GM19099 (cell line): Measurements from ENCODE around the gene GPBAR1.

Experiments used
- POLR2A ChIP-seq: IDR thresholded peaks from 3 replicates; pipeline ENCODE4 v1.6.1; 2011; ENCODE audit warnings: low read depth; ENCODE audit not compliant: insufficient read length; ENCODE audit errors: extremely low read depth

Gene GPBAR1, protein sequence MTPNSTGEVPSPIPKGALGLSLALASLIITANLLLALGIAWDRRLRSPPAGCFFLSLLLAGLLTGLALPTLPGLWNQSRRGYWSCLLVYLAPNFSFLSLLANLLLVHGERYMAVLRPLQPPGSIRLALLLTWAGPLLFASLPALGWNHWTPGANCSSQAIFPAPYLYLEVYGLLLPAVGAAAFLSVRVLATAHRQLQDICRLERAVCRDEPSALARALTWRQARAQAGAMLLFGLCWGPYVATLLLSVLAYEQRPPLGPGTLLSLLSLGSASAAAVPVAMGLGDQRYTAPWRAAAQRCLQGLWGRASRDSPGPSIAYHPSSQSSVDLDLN

DNA sequence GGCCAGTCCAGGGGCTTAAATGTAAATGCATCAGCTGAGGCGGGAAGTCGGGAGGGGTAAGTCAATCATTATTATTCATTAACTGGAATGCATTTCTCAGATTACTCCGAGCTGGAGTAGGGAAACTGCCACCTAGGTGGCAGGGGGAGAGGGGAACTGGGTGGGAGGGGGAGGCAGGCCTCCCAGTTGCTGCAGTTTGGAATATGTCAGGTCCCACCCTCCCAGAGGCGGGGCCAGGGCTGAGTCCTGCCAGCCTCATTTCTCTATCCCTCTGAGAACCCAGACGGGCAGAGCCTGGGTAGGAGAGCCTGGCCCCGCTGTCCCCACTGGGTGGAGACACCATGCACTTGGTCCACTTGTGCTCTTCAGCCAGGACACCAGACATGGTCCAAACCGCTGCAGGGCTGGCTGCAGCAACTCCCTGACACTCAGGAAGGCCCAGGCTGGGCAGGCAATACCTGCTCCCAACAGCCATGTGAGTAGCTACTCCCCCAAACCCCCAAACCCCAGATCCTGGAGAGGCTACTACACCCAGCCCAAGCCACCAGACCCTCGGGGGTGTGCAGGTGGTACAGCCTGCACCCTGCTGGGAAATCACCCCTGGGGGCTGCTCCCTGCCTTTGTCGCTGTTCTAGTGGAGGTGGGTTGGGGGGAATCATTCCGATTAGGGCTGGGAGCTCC, at the start of gene GPBAR1:
GPBAR1 (plus strand) TSS at position 274 of the 681 bp plus-strand sequence. CDS start 1,710 bp downstream, outside the sequence.
- TF ChIP-seq POLR2A, result no peak

DNA sequence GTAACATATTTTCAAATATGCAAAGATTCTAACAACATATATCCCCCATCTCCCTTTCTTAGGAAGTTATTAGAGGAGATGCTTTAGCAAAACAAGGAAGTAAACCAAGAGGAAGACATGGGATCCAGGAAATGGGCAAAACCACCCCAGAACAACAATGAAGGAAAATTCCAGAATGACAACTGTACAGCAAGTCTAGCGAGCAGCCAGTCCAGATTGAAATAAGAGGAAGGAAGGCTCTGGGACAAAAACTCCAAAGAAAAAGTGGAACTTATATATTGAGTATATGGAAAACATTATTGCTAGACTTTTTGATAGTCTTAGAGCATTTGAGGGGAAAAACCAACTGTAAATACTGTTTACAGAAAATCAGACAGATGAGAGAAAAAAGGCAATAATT, 46.7 kb upstream of the GPBAR1 start:
- TF ChIP-seq POLR2A, result no peak

DNA sequence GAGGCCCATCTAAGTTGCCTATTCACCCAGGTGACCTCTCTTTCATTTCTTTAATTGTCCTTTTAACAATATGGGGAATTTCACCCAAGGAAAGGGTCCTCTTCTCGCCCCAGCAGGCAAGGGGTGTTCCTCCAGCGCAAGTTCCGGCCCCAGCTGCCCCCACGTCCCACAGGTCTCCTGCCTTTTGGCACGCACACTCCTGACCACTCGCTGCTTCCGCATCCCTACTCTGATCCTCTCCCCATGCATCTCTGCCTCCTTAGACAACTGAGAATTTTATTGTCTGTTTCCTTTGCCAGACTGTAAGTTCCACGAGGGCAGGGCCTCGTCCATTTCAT, 44.5 kb upstream of the GPBAR1 start:
- TF ChIP-seq POLR2A, result no peak

DNA sequence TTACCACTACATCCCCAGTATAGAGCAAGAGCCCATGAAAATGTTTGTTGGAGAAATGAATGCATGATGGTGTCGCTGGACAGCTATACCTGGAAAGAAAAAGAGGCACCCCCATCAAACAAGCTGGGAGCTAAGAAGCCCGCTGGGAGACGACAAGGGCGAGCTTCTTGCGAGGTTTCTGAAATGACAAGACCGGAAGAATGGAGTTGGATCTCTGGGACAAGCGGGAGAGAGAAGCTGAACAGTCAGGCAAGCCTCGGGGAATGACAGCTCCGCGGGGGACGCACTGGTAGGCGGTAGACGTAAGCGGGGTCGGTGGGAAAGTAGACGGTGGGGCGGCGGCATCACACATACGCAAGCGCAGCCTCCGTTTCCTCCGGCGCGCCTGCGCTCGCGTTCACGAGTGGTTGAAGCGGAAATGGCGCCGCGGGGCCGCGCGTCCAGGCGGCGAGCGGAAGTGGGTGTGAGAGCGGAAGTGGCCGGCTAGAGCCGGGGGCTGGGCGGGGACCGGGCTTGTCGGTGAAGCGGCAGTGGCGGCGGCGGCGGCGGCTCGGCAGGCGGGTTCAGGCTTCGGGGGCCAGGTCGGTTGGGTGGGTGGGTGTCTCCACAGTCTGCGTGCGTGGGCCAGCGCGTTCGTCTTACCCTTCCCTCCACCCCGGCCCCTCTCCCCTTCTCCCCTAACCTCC, 44.0 kb upstream of the GPBAR1 start, which contains the start of gene ARPC2:
ARPC2 (plus strand) TSS at position 516 of the 686 bp plus-strand sequence. CDS start 282 bp downstream, outside the sequence.
- TF ChIP-seq POLR2A, result peak; percentile 80

DNA sequence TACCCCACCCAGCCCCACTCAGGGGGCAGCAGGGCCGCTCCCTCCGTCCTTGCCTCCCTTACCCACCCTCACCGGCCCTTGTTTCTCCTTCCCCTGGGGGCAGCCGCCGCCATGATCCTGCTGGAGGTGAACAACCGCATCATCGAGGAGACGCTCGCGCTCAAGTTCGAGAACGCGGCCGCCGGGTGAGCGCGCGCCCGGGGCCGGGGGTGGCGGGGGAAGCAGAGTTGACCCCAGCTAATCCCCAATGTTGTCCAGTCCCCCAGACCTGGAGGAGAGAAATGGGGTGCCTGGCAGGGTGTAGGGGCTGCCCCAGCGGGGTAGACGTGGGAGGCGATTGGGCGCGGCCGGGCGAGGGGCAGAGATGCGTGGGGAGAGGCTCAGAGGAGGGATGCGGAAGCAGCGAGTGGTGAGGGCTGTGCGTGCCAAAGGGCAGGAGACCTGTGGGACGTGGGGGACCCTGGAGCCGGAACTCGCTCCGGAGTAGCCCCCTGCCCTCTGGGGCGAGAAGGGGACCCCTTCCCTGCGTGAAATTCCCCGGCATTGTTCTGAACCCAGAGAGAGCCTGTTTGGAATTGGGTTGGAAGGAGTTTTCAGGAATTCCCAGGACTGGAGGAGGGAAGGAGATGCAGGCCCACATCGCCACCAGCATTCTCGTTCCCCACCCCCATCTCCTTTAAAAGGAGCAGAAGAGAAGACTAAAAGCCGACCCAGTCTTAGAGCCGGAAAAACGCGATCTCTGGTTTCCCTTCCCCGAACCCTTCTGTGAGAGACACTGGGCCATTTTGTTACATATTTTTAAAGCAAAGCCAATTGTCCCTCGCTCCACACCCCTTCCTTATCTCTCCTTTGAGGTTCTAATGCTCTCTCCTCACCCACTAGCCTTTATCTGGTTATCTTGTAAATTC, 43.2 kb upstream of the GPBAR1 start:
- peak; percentile 42 for TF ChIP-seq POLR2A

DNA sequence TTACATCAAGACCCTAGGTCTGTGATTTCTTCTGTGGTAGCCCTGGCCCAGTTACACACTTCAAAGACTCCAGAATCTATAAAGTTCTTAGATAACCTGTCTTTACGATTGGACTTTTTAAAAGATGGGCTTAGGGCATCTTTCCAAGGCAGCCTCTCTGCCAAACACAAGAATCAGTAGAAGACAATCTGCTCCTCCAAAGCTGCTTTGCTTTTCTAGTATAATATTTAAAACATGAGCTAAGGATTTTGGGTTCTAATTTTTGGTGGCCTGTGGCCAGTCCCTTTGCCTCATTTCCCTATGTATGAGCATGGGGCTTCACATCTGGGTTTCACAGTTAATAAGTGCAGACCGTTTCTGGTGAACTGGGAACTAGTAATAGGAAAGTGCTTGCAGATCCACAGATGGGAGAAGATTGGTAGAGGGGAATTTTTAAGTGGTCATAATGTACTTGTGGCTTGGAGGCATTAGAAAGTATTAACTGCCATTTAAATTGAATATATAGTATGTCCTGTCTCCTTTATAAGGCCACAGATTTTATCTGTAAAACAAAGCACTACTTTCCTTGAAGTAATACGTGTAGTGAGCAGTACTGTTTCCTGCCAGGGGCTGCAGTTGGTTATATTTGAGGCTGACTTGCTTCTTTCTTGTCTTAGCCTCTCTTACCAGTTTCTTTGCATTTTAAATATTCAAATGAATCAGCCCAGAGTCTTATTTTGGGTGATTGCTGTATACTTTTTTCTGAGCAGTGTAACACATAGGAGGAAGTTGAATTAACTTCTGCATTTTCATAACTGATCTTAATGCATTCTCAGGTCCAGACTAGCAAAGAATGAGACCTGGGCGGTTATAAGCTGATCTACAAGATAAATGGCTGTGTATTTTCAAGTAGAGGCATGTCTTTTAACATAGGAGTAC, 42.3 kb upstream of the GPBAR1 start:
- TF ChIP-seq POLR2A, result peak; percentile 54

DNA sequence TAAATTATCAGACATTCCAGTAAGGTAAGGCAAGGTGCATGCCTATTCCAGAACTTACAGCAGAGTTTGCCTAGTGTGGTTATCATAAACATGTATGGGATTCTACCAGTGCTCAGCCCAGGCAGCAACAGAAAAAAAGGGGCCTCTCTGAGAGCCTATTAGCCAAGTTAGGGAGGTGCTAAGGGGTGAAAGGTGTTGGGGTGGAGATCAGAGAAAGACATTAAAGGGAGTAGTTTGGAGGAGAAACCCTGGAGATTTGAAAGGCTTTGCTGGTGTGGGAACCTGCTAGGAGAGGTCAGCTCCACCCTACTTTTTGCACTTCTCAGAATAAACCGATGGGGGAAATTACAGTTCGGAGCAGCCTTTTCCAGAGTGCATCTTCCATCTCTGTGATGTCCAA, 40.9 kb upstream of the GPBAR1 start:
- TF ChIP-seq POLR2A, result no peak

DNA sequence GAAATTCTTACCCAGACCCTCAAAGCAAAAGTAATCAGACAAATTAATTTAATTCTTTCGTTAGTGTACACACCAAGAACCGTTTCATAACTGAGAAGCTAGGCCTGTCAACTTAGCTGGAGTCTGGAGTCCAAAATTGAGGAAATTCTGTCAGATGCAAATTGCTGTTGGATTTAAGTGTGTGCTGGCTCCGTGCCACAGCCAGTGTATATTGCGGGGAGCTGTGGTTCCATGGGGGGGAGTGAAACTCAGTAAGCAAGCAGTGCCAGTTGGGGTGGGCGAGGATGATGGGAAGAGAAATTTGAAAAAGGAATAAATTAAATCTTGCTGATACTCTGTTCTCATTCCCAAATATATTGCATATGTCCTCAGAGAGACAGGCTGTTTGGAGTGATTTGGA, 39.8 kb upstream of the GPBAR1 start:
- TF ChIP-seq POLR2A, result no peak

DNA sequence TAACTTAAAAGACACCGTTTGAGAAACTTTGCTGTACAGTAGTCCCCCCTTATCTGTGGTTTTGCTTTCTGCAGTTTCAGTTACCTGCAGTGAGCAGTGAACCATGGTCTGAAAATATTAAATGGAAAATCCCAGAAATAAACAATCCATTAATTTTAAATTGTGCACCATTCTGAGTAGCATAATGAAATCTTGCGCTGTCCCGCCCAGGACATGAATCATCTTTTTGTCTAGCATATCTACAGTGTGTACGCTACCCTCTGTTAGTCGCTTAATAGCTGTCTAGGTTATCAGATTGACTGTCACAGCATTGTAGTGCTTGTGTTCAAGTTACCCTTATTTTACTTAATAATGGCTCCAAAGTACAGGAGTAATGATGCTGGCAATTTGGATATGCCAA, 37.8 kb upstream of the GPBAR1 start:
- TF ChIP-seq POLR2A, result no peak

DNA sequence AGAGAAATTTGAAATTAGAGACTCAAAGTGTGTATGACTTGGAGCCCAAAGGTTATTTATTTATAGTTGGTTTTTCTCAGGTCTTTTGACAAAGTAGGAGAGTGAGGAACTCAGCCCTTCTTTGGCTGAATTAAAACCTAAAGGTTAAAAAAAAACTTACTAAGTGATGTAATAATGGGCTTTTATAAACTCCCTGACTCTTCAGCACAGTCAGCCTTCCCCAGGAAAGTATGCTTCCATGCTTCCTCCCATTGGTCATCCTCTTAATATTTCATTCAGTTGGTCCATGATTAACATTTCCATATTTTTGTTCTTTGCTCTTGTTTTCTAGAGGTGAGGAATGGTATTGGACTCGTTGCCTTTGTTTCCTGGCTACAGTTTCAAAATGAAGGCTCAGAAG, 36.6 kb upstream of the GPBAR1 start:
- no peak for TF ChIP-seq POLR2A

DNA sequence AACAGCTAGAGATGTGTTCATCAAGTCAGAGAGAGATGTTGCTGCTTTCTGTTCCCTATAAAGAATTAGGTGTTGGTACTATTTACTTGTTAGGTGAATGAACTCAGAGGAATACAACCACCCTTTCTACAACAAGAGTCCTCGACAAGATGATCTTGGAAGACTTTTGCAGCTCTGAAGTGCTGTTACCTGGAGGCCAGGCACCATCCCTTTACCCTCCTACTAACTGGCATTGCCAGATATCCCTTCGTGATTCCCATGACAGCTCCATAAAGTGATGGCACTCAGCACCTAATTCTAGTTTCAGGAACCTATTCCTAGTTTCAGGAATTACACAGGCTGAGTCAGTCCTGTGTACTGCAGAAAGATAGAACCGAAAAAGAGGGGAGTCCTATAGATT, 33.9 kb upstream of the GPBAR1 start:
- TF ChIP-seq POLR2A, result no peak

DNA sequence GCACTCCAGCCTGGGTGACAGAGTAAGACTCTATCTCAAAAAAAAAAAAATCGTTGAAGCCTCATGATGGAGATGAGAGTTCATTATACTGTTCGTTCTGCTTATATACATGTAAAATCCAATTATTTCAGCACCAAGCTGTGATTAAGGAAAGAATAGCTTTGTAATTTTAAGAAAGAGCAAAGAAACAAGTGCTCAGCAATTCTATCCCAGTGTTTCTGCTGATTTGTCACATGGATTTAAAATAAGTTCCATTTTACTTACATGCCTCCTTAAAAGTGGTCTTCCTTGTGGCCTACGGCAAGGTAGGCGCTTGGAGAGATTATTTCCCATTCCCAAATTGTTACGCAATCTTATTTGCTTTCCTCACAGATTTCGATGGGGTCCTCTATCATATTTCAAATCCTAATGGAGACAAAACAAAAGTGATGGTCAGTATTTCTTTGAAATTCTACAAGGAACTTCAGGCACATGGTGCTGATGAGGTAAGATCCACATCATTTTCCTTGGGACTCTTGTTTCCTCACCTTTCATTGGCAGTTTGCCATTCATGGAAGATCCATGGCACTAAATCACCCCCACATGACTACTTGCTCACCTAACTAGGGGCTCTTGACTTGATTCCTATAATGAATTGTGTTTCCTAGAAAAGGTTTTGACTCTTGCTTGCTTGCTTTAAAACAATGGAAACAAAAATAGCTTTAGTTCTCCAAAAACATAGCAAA, 32.3 kb upstream of the GPBAR1 start:
- no peak for TF ChIP-seq POLR2A

DNA sequence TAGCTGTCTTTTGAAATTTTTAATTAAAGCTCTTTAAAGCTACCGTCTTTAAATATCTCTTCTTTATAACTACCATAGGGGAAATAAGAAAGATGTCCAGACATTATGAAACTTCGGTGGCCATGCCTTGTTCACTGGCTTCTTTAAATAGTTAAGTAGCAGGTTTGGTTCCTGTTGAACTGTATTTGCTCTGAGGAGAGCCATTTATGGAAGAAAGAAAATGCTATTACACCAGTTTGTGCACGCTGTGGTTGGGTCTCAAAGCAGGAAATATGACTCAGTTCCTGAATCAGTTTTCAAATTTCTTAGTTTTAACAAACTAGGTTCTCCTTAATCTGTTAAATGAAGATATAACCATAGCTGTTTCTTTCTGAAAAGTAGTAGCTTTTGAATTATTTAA, 31.6 kb upstream of the GPBAR1 start:
- no peak for TF ChIP-seq POLR2A

DNA sequence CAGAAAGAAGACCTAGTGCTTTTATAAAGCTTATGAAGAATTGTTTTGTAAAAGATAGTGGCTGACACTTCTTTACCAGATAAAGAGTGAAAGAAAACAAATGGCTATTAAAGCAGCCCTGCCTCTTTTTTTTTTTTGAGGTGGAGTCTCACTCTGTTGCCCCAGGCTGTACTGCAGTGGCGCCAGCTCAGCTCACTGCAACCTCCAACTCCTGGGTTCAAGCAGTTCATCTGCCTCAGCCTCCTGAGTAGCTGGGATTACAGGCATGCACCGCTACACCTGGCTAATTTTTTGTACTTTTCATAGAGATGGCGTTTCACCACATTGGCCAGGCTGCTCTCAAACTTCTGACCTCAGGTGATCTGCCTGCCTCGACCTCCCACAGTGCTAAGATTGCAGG, 31.0 kb upstream of the GPBAR1 start:
- no peak for TF ChIP-seq POLR2A

DNA sequence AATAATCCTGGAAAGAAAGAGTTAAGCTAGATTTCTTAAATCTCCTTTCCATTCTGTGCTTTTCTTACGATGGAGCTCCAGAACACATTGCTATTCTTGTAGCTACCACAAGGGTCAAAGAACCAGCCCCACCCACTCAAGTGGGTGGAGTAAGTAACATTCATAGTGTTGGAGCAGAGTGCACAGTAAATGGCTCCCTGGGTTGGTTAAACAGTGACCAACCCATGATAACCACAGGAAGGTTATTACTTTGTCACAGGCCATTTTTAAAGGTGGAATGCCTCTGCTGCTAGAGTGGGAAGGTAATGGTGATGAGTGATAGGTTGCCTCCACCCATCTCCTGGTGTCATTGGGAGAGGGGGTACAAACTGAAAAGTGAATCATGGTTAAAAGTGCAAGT, 29.9 kb upstream of the GPBAR1 start:
- no peak for TF ChIP-seq POLR2A
